B cell (primary cell): ENCODE data around the gene TEP1. TPM values are rescaled to one million over a fixed set of nuclear protein-coding genes. Genes with fewer than 3 reads are reported as not detected.

ENCODE experiments used
- ATAC-seq: fragments of 200-7000 bp; cut with Tn5 transposase; one replicate; pipeline ENCODE4 v1.10.0; 2021; ENCODE audit warnings: low read depth, mild to moderate bottlenecking, moderate number of reproducible peaks, moderate library complexity
- CTCF ChIA-PET: fragments of 350-600 bp; sonication (Branson Sonifier 250); formaldehyde crosslinking; loops from one replicate; lab custom pipeline; 2021; ENCODE audit warnings: antibody characterized with exemption, inconsistent platforms; lab: Charles Lee
- POLR2A ChIA-PET: fragments of 350-600 bp; sonication (Branson Sonifier 250); formaldehyde crosslinking; loops from one replicate; lab custom pipeline; 2021; ENCODE audit warnings: antibody characterized with exemption; lab: Charles Lee
- DNase-seq: peaks from one replicate; pipeline ENCODE4 v3.0.0; 2013
- H2AFZ ChIP-seq: 2 replicates; pipeline ENCODE4 v1.6.1; 2012; ENCODE audit warnings: mild to moderate bottlenecking, low read depth, low read length; ENCODE audit not compliant: insufficient read depth, poor library complexity, severe bottlenecking
- H3K27ac ChIP-seq, 2 donors: 1 replicate in 1 of 2; 2 replicates in 1 of 2; pipeline ENCODE4 v1.5.1; 2012 to 2013; ENCODE audit warnings: low read length in 2 of 2, mild to moderate bottlenecking in 2 of 2, moderate library complexity in 1 of 2
- H3K27me3 ChIP-seq, 4 experiments: fragments of 200-600 bp in 1 of 4; sonication (generic) in 1 of 4; replicated peaks in 1 of 4; 1 replicate in 2 of 4; 2 replicates in 2 of 4; pipeline versions ENCODE4 v1.6.1 to v1.7.0; 2013 to 2016; ENCODE audit warnings: low read length in 3 of 4, mild to moderate bottlenecking in 2 of 4, mixed read lengths in 1 of 4, moderate library complexity in 1 of 4; ENCODE audit not compliant: insufficient read depth in 4 of 4, control insufficient read depth in 3 of 4; ENCODE audit errors: control extremely low read depth in 1 of 4
- H3K36me3 ChIP-seq, 2 experiments: replicated peaks in 1 of 2; 1 replicate in 1 of 2; 2 replicates in 1 of 2; pipeline versions ENCODE4 v1.6.1 to v1.7.1; 2013; ENCODE audit warnings: low read length in 1 of 2; ENCODE audit not compliant: insufficient read depth in 2 of 2, control insufficient read depth in 1 of 2; ENCODE audit errors: control extremely low read depth in 1 of 2, extremely low read depth in 1 of 2
- H3K4me1 ChIP-seq, 2 donors: fragments of 200-600 bp in 1 of 2; sonication (generic) in 1 of 2; 1 replicate in 1 of 2; 2 replicates in 1 of 2; pipeline versions ENCODE4 v1.5.1 to v1.6.1; 2013 to 2017; ENCODE audit warnings: low read length in 2 of 2; ENCODE audit not compliant: control insufficient read depth in 2 of 2, insufficient read depth in 2 of 2
- H3K4me2 ChIP-seq: replicated peaks from 2 replicates; pipeline ENCODE3; 2012; ENCODE audit warnings: mild to moderate bottlenecking, low read depth, low read length; ENCODE audit not compliant: poor library complexity, severe bottlenecking
- H3K4me3 ChIP-seq, 5 experiments: fragments of 200-600 bp in 1 of 5; sonication (generic) in 1 of 5; 1 replicate in 3 of 5; 2 replicates in 2 of 5; pipeline versions ENCODE4 v1.5.1 to v1.7.0; 2011 to 2016; ENCODE audit warnings: low read length in 4 of 5, mild to moderate bottlenecking in 4 of 5, low read depth in 2 of 5, control low read depth in 1 of 5, moderate library complexity in 1 of 5; ENCODE audit not compliant: insufficient read depth in 1 of 5; ENCODE audit errors: control extremely low read depth in 1 of 5, extremely low read depth in 1 of 5
- H3K79me2 ChIP-seq: fragments of 200-600 bp; sonication (generic); one replicate; pipeline ENCODE4 v1.6.0; 2016; ENCODE audit warnings: low read length; ENCODE audit not compliant: control insufficient read depth, insufficient read depth
- H3K9ac ChIP-seq: fragments of 200-600 bp; sonication (generic); 2 replicates; pipeline ENCODE4 v1.6.1; 2017; ENCODE audit warnings: mild to moderate bottlenecking, low read length, moderate library complexity
- H3K9me3 ChIP-seq, 3 donors: one replicate each; pipeline versions ENCODE4 v1.6.1 to v1.7.1; 2013; ENCODE audit warnings: low read length in 2 of 3; ENCODE audit not compliant: control insufficient read depth in 2 of 3, insufficient read depth in 1 of 3; ENCODE audit errors: control extremely low read depth in 1 of 3
- H4K20me1 ChIP-seq: 2 replicates; pipeline ENCODE4 v1.6.0; 2012; ENCODE audit warnings: mild to moderate bottlenecking, low read length; ENCODE audit not compliant: insufficient read depth, control insufficient read depth, poor library complexity, severe bottlenecking
- H3K27ac Mint-ChIP-seq: one replicate; pipeline ENCODE4 v1.8.0; 2021; ENCODE audit warnings: mixed read lengths
- H3K27me3 Mint-ChIP-seq: one replicate; pipeline ENCODE4 v1.8.0; 2021; ENCODE audit warnings: mixed read lengths
- H3K4me1 Mint-ChIP-seq: one replicate; pipeline ENCODE4 v1.8.0; 2021; ENCODE audit warnings: mixed read lengths
- H3K4me3 Mint-ChIP-seq: one replicate; pipeline ENCODE4 v1.8.0; 2021; ENCODE audit warnings: mixed read lengths
- H3K9me3 Mint-ChIP-seq: one replicate; pipeline ENCODE4 v1.8.0; 2022; ENCODE audit warnings: mixed read lengths; ENCODE audit not compliant: insufficient read depth
- CTCF ChIP-seq: fragments of 200-600 bp; IDR thresholded peaks from one replicate; pipeline ENCODE4 v1.8.0; 2022; ENCODE audit warnings: antibody characterized with exemption, mild to moderate bottlenecking
- EZH2 ChIP-seq: IDR thresholded peaks from 2 replicates; pipeline ENCODE4 v1.6.1; 2012; ENCODE audit warnings: borderline replicate concordance, low read depth, mild to moderate bottlenecking, moderate library complexity, low read length; ENCODE audit not compliant: insufficient read depth, poor library complexity, severe bottlenecking
- WGBS: methylation state at CpG from one replicate; pipeline ENCODE4 v1.1.5; 2013; ENCODE audit warnings: missing lambda C conversion rate; ENCODE audit not compliant: insufficient coverage; 5-methylcytosine and 5-hydroxymethylcytosine counted together
- intact Hi-C: fragments of 100-400 bp; cut with micrococcal nuclease; formaldehyde crosslinking; loops from one replicate; pipeline ENCODE4 v1.10.0; 2022
- polyA plus RNA-seq: library from polyadenylated mRNA; depleted of rRNA; stranded (reverse); fragments of >200 nt; gene quantifications from 2 replicates; pipeline ENCODE4 v1.2.3, GENCODE V29; 2012
- total RNA-seq, 2 donors: library from RNA; stranded (reverse); fragments of 120-200 nt in 1 of 2; gene quantifications; 1 replicate in 1 of 2; 2 replicates in 1 of 2; pipeline versions ENCODE4 v1.2.3 to v1.2.4, GENCODE V29; 2013 to 2022

The TEP1 gene
- total and polyA plus RNA-seq, 2 donors (not counting 1 experiment from before 2014, with no cell fraction given), result 69.9 to 123 TPM

DNA sequence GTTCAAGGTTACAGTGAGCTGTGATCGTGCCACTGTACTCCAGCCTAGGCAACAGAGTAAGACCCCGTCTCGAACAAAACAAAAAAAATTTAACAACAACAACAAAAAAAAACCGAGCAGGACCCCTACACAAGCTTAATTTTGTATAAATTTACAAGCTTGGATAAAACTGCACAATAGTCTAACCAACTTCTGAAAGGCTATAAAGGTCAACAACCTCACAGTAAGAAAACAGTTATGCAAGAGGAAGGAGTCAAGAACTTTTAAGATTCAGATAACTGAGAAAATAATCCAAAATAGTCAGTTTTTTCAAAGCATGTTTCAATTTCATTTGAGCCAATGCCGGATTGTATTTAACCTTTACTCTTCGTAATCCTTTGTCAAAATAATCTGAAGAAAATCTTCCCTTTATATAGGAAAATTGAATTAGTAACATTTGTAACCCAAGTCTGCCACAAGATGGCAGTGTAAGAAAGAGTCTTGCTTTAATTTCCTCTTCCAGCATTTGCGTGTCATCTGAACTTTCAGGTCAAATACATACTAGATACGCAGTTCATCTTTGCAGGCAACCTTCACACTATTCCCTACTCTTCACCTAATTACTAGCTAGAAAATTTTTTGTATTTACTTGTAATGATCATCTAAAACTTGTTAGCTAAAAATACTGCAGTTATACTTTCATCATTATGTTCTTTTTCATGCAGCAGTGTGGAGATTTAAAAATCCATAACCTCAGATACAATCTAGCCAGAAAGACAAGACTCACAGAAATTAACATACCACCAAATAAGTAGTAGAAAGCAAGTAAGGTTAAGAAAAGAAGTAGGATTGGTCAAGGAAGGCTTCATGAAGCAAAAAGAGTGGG is 86.1 kb downstream of the TEP1 start:
- ChIA-PET CTCF (interaction anchor here (0.6 to 10.4 kb wide), 45 partner anchors 9 to 927 kb away, joined by 3 to 215 read pairs (median 5); partner anchors contain the start of genes PARP2, PIP4P1, RNASE4 and TEP1), POLR2A (interaction anchor here (1.1 to 2.1 kb wide), 3 partner anchors 16 to 283 kb away, joined by 3 to 15 read pairs (median 4); partner anchors contain the start of gene PARP2)
- H3K4me1 ChIP-seq, result peaks cover under 1 to 6% of the 10 kb centered on the region in 2 donors
- H3K27ac ChIP-seq, result no peak overlapping the region
- TF ChIP-seq CTCF (peak; percentile 91), EZH2 (no peak)
- H3K4me1 Mint-ChIP-seq, result peaks cover 30% of the 10 kb centered on the region
- peak overlapping the region; percentile 37 for H3K4me2 ChIP-seq
- H3K9me3 Mint-ChIP-seq, result no peaks in the 10 kb centered on the region
- peaks cover 39% of the 10 kb centered on the region for H3K79me2 ChIP-seq
- no peaks in the 10 kb centered on the region for H3K27me3 Mint-ChIP-seq
- intact Hi-C loops, result loop anchor here (1.0 to 5.0 kb wide), 7 partner anchors 15 to 545 kb away; partner anchors contain the start of gene TTC5
- no peaks in the 10 kb centered on the region for H3K27me3 ChIP-seq
- ATAC-seq, result peak; percentile 67
- H4K20me1 ChIP-seq, result no peaks in the 10 kb centered on the region
- H3K9me3 ChIP-seq, result no peaks in the 10 kb centered on the region
- peak overlapping the region; percentile 1 for H3K4me3 Mint-ChIP-seq
- H2AFZ ChIP-seq, result peak overlapping the region; percentile 34
- peak; percentile 81 for DNase-seq
- peaks cover 4 to 30% of the 10 kb centered on the region in 2 experiments for H3K36me3 ChIP-seq
- no peak overlapping the region for H3K4me3 ChIP-seq
- peak overlapping the region; percentile 33 for H3K27ac Mint-ChIP-seq
- no peak overlapping the region for H3K9ac ChIP-seq
- WGBS, result no CpG with 5 or more reads among the region's 8 CpGs

DNA sequence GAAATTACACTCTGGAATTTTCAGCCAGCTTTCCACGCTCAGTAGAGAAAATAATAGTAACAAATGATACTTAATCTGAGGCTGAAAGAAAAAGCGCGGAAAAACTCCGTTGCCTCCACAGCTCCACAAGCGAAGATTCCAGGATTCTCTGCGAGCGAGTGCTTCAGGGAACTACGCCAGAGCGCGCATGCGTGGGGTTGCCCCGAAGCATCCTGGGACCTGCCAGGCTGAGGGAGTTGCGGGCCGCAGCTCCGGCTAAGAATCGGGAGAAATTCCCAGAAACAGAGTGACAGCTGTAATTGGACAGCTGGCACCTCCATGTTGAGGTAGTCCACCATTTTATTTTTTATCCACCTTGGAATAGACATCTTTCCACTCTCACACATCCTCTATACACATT is 95.6 kb downstream of the TEP1 start:
- Histone ChIP-seq H3K36me3 (peaks cover 8 to 52% of the 10 kb centered on the region in 2 experiments), H2AFZ (no peak overlapping the region), H3K27ac (no peak overlapping the region), H3K4me1 (no peaks in the 10 kb centered on the region), H3K79me2 (peaks cover 8% of the 10 kb centered on the region), H3K9me3 (peaks cover 0 to 3% (median 0%) of the 10 kb centered on the region in 3 donors), H3K27me3 (no peaks in the 10 kb centered on the region), H4K20me1 (no peaks in the 10 kb centered on the region), H3K4me3 (no peak overlapping the region), H3K9ac (no peak overlapping the region), H3K4me2 (no peak overlapping the region)
- no peak overlapping the region for H3K4me3 Mint-ChIP-seq
- ATAC-seq (no peak), DNase-seq (no peak)
- intact Hi-C loops, result no loop called here
- ChIA-PET CTCF (interaction anchor here (1.3 to 2.8 kb wide), 4 partner anchors 10 to 288 kb away, joined by 3 to 15 read pairs (median 6); partner anchors contain the start of gene TTC5), POLR2A (no interaction called here)
- TF ChIP-seq EZH2 (no peak), CTCF (no peak)
- H3K9me3 Mint-ChIP-seq, result no peaks in the 10 kb centered on the region
- no peak overlapping the region for H3K27ac Mint-ChIP-seq
- H3K27me3 Mint-ChIP-seq, result no peaks in the 10 kb centered on the region
- over 99% methylated on average over 13 of the region's 16 CpGs for WGBS
- H3K4me1 Mint-ChIP-seq, result no peaks in the 10 kb centered on the region
